UCSD-AML1 (cell line): Measurements from ENCODE around the gene WDR37.
"Not testable (repeated sequence)": the region's sequence is repeated elsewhere in the genome, so short reads cannot be mapped to it uniquely, and the experiment has no call there.

Source experiments
- DNase-seq: peaks from one replicate; lab custom pipeline; 2025; ENCODE audit not compliant: unreplicated experiment; lab: John Stamatoyannopoulos, UW

WDR37 gene, protein sequence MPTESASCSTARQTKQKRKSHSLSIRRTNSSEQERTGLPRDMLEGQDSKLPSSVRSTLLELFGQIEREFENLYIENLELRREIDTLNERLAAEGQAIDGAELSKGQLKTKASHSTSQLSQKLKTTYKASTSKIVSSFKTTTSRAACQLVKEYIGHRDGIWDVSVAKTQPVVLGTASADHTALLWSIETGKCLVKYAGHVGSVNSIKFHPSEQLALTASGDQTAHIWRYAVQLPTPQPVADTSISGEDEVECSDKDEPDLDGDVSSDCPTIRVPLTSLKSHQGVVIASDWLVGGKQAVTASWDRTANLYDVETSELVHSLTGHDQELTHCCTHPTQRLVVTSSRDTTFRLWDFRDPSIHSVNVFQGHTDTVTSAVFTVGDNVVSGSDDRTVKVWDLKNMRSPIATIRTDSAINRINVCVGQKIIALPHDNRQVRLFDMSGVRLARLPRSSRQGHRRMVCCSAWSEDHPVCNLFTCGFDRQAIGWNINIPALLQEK

DNA sequence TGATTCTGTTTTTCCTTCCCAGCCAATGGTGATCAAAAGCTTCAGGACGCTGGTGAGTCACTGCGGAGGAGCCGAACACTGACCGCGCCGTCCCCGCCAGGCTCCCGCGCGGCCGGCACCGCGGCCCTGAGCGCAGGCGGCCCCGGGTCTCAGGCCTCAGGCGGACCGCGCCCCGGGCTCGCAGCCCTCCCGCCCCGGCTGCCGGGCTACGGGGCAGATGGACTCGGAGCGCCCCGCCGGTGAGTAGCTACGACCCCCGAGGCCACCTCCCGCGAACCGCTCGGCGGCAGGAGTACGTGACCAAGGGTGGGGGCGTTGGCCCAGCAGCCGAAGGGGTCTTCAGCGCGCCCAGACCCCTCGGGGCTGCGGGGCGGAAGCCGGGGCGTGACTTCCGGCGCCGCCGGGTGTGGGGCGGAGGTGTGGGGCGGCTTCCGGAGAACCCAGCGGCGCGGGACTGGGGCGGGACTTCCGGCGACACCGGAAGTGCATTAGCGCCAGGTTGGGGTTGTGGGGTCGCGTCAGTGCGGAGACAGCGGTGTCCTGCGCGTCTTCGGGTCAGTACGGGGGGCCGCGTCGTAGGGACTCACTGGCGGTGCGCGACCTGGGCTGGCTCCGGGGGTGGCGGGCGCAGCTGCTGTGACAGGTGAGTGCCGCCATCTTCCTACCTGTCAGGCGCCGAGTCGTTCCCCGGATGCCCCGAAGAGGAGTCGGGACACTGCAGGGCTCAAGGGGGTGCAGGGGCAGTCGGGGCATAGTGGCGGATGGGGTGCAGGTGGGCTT lies at the start of gene WDR37:
Gene WDR37, plus strand, starts transcription at position 60 of the 780 bp plus-strand sequence. CDS start 15,771 bp downstream, outside the sequence.
- peak; percentile 88 for DNase-seq

DNA sequence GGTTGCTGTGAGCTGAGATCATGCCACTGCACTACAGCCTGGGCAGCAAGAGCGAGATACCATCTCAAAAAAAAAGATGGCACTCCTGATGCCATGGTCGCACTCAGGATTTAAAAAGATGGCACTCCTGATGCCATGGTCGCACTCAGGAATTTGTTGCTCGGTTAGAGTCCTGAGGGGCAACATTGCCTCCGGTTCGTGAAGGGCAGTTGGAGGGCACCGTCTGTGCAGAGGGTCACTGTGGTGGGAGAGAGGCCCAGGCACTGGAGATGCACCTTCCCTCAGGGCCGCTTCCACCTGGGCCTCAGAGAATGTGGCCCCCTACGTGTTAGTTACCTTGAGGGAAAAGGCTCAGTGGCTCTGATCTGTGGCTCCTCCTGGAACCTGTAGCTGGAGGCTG lies 49.6 kb upstream of the WDR37 start:
- DNase-seq, result no peak

DNA sequence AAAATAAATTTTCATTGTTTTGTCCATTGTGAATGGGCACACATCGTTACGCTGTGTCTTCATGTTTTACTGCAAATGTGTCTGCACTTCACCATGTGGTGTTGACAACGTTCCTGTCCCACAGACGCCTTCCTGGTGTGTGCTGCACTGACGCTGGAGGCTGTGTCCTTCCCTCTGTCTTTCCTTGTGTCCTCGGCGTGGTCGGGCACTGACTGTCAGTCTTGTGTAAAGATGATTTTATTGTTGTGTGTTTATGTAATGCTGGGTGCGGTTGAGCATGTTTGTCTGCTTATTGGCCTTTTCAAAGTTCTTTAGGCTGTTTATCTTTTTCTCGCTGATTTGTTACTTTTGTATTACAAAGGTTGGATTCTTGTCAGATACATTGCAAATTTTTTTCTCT lies 48.6 kb upstream of the WDR37 start:
- DNase-seq, result no peak

DNA sequence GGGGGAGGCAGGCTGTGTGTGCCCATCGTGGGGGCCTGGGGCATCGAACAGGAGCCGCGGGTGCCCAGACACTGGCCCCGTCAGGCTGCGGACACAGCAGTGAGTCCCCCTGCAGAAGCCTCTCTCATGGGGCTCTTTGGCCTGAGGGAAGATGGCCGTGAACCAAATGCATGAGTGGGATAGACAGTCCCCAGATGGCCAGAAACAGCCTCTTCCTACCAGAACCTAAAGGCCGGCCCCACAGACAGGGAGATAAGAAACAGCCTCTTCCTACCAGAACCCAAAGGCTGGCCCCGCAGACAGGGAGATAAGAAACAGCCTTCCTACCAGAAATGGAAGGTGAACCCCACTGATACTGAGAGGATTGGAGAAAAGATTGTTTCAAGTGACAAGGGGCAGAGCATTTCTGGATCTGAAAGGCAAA lies 47.1 kb upstream of the WDR37 start:
- no peak for DNase-seq

DNA sequence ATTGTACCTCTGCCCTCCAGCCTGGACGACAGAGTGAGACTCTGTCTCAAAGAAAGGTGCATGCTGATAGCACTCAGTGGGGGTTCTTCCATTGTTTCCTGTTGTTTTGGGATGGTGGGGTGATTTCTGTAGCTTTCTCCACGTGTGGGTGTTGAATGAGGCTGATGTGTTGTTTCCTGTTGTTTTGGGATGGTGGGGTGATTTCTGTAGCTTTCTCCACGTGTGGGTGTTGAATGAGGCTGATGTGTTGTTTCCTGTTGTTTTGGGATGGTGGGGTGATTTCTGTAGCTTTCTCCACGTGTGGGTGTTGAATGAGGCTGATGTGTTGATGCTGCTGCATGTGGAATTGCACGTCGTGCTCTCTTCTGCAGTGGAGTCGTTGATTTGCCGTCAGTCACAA lies 46.2 kb upstream of the WDR37 start:
- DNase-seq, result not testable (repeated sequence)

DNA sequence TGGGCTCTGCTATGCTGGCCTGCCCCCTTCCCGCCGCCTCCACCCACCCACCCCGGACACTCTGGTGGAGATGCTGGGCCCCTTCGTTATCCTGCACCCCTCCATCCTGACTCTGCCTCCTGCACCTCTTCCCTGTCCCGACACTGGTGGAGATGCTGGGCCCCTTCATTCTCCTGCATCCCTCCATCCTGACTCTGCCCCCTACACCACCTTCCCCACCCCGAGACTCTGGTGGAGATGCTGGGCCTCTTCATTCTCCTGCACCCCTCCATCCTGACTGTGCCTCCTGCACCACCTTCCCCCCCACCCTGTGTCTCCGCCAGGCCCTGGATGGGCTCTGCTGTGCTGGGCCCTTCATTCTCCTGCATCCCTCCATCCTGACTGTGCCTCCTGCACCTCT lies 45.5 kb upstream of the WDR37 start:
- DNase-seq, result no peak

DNA sequence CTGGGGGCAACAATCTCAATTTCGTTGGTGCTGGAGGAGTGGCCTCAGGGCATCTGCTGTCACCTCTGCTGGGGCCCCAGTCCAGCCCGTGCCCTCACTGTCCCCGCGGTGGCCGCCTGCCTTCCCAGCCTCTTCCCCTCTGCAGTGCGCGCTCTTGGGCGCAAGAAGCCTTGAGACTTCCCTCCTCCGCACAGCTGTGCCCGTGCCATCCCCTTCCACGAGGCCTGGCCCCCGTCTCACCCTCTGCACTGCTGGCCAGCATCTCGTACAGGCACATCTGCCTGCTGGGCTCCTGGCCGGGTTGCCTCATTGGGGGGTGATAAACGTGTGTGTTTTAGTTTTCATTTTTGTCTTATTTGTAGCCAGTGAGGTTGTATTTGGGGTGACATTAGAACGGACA lies 44.5 kb upstream of the WDR37 start:
- DNase-seq, result no peak

DNA sequence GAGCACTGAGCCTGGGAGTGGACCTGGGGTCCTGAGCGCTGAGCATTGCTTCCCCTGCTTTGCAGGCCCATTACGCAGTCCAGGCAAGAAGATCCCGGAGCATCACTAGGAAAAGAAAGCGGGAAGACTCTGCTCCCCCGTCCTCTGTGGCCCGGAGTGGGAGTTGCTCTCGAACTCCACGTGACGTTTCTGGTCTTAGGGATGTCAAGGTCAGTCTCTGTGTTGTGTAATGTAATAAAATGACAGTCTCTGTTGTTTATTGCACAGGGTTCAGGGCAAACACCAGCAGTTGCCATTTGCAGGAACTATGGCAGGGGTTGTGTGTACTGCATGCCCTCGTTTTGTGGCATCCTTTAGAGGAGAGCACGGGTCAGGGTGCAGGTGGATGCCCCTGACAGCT lies 40.5 kb upstream of the WDR37 start:
- no peak for DNase-seq

DNA sequence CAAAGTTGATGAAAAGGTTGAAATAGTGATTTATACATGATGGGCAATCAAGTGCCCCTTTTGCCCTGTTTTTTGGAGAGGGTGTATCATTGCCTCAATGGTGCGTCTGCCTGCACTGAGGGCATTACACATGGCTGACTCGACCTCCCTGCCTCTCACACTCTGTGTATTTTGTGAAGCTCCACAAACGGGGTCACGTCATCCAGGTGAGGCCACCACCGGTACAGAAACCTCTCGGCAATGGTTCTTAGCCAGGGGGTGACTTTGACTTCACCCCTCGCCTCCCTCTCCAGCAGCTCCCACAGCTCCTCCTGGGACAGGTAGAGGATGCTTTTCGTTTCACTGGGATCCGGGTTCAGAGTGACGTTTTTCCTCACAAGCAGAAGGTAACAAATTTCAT lies 36.8 kb upstream of the WDR37 start:
- DNase-seq, result no peak

DNA sequence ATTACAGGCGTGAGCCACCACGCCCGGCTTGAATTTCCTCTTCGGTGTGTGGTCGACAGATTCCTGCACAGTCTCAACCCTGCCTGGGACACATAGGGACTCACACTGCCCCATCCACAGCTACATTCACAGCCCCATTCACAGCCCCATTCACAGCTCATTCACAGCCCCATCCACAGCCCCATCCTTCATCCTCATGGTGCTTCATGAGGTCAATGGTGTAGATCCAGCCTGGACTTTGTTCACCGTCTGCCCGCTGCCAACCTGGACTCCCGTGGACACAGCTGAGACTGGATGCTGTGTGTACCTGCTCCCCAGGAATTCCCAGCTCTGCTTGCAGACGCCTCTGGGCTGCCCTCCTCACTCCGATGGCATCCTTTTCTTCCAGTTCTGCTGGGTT lies 35.7 kb upstream of the WDR37 start:
- no peak for DNase-seq

DNA sequence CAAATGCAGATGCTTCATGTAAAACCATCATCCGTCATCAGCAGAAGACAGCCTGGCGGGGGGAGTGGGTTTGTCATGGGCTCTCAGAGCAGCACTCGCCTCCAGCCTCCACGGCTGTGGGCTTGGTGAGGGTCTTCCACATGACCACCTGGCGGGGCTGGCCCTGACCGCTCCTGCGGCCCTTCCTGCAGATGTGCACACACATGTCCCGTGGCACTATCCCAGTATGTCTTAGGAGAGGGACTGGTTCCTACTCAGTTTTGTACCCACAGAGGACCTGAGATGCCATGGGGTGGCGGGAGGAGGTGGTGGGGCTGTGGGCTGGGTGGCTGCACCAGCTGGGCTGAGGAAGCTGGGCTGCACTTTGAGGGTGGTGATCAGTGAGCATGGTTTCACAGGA lies 35.2 kb upstream of the WDR37 start:
- no peak for DNase-seq

DNA sequence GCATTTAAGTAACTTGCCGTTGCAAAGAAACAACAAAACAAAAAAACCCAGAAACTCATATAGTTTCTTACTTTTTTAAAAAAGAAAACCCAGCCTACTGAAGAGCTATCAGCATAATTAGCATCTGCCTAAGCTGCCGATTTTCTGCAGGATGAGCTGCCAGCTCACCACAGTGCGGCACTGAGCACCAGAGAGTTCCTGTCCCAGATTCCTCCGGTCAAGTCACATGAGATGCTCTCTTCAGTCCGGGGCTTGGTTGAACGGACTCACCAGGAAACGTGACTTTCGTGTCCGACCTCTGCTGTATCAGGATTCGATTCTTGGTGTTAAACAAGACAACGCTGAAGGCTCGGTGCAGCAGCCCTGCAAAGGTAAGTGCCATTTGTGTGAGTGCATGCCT lies 33.8 kb upstream of the WDR37 start:
- no peak for DNase-seq

DNA sequence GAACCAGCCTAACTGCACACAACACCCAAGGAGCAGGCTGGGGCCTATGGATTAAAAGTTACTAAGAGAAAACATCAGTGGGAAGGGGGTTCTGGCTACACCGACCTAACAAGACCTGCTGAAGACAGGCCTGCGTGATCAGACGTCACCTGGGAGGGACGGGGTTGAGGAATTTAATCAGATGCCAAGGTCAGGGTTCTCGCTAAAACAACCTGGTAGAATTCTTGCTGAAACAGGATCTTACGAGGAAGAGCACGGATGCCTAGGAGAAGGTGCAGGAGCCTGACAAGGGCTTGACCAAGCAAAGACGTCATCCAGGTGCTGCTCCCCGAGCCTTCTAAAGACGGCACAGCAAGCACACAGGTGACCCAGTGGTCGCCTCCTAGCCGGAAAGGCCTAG lies 32.1 kb upstream of the WDR37 start:
- no peak for DNase-seq

DNA sequence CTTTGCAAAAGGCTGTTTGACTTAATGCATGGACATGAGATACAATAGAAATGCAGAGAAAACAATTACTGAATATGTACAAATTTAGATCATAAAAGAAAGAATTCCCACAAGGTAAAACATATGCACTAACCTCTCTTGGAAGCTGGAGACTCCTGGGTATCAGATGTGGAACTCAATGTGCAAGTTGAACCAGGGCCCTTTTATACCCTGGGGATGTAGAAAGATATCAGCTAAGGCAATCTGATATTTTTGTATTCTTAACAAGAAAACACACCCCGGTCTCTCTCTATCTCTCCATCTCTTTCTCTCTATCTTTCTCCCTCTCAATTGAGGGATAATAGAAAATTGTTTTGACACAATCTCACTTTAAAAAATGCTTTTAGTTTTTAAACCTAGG lies 30.5 kb upstream of the WDR37 start, which contains the start of gene IDI2:
Gene IDI2, minus strand, starts transcription at position 177 of the 400 bp plus-strand sequence. CDS start 1,136 bp downstream, outside the sequence.
- no peak for DNase-seq

DNA sequence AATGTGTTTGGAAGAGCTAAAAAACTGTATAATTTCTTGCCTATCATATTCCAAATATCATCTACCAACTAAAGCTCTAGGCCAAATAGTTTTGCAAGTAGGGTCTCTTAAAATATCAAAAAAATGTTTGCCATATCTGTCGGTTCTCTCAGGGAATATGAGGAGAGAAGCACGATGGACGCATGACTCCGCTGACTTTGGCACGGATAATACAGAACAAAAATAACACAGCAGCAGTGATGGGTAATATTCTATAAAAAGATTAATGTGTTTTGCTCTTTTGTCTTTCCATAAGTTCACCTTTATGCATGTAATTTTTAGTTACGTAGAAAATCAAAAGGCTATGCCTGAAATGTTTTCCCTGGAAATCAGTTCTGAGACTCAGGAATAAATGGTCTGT lies 29.6 kb upstream of the WDR37 start:
- no peak for DNase-seq

DNA sequence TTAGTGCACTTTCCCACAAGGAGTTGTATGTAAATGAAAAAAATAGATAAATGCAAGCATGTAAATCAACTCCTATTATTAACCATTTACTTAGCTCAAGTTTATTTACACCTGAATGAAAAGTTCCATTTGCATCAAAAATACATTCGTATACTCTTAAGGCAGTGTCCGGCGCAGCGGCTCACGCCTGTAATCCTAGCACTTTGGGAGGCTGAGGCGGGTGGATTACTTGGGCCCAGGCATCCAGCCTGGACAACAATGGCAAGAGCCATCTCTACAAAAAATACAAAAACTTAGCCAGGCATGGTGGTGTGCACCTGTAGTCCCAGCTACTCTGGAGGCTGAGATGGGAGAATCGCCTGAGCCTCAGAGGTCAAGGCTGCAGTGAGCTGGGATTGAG lies 26.3 kb upstream of the WDR37 start:
- DNase-seq, result no peak

DNA sequence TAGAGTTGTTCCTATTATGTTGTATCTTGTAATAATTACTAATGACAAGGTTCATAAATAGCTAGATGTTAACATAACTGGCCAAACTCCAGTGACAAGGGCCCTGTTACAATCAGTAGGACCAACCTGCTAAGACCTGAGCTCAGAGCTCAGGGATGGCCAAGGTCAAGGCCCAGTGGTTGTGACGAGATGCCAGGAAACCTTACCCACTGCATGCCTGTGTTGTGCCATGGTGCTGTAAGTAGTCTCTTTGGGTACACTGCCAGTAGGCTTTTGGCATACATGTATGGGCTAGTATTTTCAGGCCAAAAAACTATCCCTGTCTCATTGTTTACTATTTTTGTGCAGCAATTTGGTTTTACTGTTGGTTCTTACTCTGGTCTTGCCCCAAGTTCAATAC lies 22.6 kb upstream of the WDR37 start:
- no peak for DNase-seq

DNA sequence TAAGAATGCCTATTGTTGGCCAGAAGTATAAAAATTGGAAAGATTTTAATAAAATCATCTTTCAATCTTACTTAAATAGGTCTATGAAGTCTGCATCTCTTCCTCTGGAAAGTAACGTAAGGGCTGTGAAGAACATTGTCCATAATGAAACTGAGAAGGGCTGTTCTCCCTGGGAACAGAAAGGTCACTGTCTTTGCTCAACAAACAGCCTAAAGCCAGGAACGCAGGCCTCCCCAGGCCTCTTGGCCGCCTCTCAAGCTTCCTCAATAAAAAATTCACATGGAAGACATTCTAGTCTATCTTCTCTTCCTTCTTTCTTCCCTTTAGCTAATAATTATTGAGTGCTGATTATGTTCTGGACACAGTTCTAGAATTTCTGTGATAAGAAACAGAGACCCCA lies 21.4 kb upstream of the WDR37 start:
- DNase-seq, result no peak

DNA sequence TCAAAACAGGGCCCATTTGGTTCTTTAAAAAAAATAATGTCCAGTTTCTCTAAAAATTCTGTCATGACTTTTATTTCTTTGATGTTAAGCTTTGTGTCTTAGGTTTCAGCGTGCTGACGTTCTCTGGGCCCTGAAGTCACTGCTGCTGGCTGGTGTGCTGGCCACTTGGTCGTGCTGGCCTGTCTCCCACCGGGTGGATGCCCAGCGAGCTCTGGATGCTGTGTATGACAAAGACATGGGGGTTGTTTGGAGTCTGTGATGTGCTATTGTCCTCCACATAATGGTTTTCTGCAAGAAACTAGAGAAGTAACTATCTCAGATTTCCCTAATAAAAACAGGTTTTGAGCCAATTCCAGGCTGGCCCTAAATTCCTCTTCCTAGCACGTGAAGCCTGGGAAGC lies 21.0 kb upstream of the WDR37 start:
- DNase-seq, result no peak

DNA sequence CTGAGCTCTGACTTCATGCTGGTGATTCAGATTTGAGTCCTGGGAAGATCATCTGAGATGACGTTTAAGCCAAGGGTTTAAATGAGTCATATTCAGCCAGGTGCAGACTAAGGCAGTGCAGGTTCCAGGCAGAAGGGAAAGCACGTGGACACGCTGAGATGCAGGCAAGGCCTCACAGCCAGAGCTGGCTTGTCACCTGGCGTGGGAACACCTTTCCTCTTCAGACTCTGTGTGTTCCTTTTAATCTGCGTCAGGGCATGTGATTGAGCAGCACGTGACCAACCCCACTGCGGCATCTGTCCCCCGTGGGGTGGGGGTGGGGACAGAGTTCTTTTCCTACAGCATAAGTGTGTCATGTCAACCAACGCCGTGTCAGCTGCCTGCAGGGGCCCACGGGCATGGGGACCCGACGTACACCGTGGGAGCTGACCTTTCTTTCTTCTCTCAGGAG lies 19.8 kb upstream of the WDR37 start:
- DNase-seq, result no peak

DNA sequence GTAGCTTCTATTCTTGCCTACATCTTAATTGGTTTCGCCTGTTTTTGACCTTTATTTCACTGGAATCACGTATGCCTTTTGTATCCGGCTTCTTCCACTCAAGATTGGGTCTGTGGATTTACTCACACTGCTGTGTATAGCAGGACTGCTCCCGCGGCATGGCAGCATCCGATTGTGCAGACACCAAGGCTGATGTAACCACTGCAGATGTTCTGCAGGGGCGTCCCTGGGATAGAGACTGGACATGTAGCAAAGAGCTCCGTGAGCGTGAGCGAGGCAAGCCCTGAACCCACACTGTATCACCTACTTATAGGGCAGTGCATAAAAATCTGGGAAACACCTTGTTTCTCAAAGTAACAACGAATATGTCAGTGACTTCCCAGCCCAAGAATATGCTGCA lies 19.1 kb upstream of the WDR37 start:
- DNase-seq, result no peak

DNA sequence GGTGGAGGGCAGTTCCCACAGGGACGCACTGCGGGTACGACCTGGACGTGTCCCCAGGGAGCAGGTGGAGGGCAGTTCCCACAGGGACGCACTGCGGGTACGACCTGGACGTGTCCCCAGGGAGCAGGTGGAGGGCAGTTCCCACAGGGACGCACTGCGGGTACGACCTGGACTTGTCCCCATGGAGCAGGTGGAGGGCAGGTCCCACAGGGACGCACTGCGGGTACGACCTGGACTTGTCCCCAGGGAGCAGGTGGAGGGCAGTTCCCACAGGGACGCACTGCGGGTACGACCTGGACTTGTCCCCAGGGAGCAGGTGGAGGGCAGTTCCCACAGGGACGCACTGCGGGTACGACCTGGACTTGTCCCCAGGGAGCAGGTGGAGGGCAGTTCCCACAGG lies 17.4 kb upstream of the WDR37 start:
- not testable (repeated sequence) for DNase-seq
